ENCODE results near the gene FBXO15.

Gene FBXO15

DNA sequence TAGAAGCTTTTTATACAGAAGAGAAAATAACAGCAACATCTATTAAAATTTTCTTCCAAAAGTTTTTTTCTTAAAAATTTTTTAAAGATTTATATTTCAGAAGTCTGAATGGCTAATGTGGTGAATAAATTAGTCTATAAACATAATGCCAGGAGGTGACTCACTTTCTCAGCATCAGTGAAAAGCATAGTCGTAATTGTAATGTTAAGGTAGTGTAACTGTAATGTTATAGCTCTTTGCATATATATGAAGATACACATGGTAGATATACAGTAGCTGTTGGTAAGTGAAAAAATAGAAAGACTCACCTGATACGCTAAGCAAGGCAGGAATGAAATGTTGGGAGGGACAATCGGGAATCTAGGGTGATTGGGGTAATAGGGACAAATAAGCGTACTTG lies 6.2 kb upstream of the FBXO15 start:
- TF ChIP-seq, protein P1, sequence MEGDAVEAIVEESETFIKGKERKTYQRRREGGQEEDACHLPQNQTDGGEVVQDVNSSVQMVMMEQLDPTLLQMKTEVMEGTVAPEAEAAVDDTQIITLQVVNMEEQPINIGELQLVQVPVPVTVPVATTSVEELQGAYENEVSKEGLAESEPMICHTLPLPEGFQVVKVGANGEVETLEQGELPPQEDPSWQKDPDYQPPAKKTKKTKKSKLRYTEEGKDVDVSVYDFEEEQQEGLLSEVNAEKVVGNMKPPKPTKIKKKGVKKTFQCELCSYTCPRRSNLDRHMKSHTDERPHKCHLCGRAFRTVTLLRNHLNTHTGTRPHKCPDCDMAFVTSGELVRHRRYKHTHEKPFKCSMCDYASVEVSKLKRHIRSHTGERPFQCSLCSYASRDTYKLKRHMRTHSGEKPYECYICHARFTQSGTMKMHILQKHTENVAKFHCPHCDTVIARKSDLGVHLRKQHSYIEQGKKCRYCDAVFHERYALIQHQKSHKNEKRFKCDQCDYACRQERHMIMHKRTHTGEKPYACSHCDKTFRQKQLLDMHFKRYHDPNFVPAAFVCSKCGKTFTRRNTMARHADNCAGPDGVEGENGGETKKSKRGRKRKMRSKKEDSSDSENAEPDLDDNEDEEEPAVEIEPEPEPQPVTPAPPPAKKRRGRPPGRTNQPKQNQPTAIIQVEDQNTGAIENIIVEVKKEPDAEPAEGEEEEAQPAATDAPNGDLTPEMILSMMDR (conservative IDR thresholded peaks at IDR 0.05) = no peak
- H3K27ac ChIP-seq = no peak overlapping the region

DNA sequence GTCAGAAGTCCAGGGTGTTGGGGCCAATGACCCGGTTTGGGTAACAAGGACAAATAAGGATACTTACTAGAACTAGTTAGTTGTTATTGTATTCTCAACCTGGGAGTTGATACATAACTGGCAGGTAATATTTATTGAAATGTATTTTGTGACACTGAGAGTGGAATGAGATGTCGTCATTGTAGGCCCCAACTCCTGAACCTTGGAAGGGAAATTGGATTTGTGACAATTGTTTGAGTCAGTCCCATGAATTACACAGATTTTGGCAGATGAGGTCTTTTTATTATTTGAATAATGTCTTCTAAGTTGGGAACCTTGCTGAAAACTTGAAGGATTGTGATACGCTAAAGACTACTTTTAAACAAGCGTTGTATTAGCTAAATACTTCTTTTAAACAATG lies 5.7 kb upstream of the FBXO15 start:
- no peak overlapping the region for H3K27ac ChIP-seq
- TF ChIP-seq, protein P1 (conservative IDR thresholded peaks at IDR 0.05) = no peak

DNA sequence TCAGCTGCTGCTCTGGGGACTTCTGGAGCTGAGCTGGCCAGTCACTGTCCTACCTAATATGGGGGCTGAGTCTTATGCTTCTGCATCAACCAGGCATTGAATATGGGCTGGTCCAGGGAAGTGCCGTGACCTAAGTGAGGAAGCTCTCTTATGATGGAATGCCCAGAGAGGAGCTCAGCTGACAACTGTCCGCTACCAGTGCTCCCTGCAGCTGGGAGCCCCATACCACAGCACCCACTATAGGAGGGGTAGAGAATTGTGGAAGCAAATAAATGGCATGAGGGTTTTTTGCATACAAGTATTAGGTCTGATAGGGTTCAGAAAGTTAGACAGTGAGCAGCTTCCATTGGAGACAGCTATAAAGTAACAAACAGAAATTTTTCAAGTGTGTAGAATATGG lies 5.2 kb upstream of the FBXO15 start:
- no peak overlapping the region for H3K27ac ChIP-seq

DNA sequence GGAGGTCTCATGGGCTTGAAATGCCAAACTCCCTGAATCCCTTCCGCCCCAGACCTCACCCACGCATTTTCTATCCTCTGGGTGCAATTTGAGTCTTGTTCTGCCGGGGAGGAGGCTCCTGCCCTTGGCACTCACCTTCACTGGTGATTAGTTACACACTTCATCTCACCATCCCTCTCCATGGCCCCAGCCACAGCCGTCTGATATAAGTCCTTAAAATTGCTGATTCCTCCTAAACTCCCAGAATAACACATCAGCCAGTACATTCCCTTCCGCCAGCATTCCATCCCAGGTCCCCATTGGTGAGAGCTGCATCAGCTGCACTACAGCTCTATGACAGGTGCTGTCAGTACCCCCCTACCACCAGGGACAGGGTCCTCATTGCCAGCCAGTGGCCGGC lies 4.6 kb upstream of the FBXO15 start:
- no peak overlapping the region for H3K27ac ChIP-seq
- TF ChIP-seq, protein P1 (conservative IDR thresholded peaks at IDR 0.05) = no peak

More for the DNA sequence above, 5.2 kb upstream of the FBXO15 start:
- TF ChIP-seq, protein P1 (conservative IDR thresholded peaks at IDR 0.05) = 0 out of 2 replicates have a peak, but pooled peaks have one; percentile 28

DNA sequence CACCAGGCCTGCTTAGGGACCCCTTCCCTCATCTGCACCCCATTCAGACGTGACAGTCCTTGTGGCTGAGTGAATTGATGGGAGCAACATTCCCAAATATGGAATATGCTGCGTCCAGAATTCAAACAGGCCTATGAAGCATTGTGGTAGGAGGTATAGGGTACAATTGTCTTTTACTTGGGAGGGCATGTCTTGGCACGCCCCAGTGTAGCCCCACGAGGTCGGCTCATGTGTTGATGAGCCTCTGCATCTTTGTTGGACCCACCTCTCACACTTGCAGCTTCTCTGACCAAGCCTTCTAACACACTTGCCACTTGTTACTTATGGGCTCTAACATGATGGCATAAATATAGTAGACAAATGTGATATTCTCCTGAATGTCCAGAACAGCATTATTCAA lies 2.2 kb upstream of the FBXO15 start:
- TF ChIP-seq, protein P1 (conservative IDR thresholded peaks at IDR 0.05) = no peak
- H3K27ac ChIP-seq = no peak overlapping the region

DNA sequence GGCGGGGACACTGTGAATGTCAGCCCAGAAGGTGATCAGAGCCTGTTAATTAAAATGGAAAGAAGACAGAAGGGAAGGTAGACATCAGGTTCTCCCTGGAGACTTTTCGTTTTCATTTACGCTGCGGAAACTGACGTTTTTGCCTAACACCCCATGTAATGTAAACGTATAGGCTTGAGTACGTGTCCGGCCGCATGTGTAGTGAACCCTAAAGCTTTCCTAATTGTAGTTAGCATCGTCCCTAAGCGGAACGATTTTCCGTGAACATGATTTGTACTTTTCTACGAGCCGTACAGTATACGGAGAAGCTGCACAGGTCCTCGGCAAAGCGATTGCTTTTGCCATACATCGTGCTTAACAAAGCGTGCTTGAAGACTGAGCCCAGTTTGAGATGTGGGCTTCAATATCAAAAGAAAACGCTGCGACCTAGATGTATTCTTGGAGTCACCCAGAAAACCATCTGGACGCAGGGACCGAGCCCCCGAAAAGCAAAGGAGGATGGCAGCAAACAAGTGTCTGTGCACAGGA lies 973 bp upstream of the FBXO15 start:
- peak overlapping the region; percentile 95 for H3K27ac ChIP-seq
- TF ChIP-seq, protein P1 (conservative IDR thresholded peaks at IDR 0.05) = no peak

DNA sequence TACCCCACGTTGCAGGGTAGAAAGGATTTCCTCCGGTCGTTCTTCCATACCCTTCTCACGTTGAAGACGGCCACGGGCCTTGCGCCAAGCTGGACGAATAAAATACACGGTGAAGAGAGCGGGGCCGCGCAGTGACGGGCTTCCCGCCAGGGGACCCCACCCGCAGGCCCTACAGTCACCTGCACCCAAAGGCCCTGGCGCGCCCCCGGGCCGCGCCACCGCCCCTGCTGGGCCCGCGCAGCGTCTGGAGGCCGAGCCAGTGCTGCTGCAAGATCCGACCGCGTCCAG lies 199 bp downstream of the FBXO15 start:
- TF ChIP-seq, protein P1 (conservative IDR thresholded peaks at IDR 0.05) = no peak

More for the DNA sequence above, 199 bp downstream of the FBXO15 start:
- peak overlapping the region; percentile 95 for H3K27ac ChIP-seq
